Ascending aorta (tissue), 2 donors: Measurements from ENCODE around the gene PTGIS. TPM values are rescaled to one million over a fixed set of nuclear protein-coding genes. Genes with fewer than 3 reads are reported as not detected.

Experiments
- DNase-seq, 2 donors: peaks; one replicate each; pipeline ENCODE4 v3.0.0-alpha.2; 2019; ENCODE audit warnings: low spot score in 2 of 2
- H3K27ac ChIP-seq, 2 donors: fragments of 200-600 bp; sonication (generic); one replicate each; pipeline ENCODE4 v1.5.1; 2016 to 2017; ENCODE audit warnings: mild to moderate bottlenecking in 1 of 2
- H3K27me3 ChIP-seq: fragments of 200-600 bp; sonication (generic); one replicate; pipeline ENCODE4 v1.5.1; 2017
- H3K36me3 ChIP-seq, 2 donors: fragments of 200-600 bp; sonication (generic); one replicate each; pipeline ENCODE4 v1.5.1; 2016
- H3K4me1 ChIP-seq, 2 donors: fragments of 200-600 bp; sonication (generic); one replicate each; pipeline ENCODE4 v1.5.1; 2016 to 2017; ENCODE audit warnings: mild to moderate bottlenecking in 1 of 2
- H3K4me3 ChIP-seq, 2 donors: fragments of 200-600 bp; sonication (generic); one replicate each; pipeline ENCODE4 v1.5.1; 2016 to 2017; ENCODE audit warnings: mild to moderate bottlenecking in 1 of 2
- H3K9me3 ChIP-seq, 2 donors: fragments of 200-600 bp; sonication (generic); one replicate each; pipeline ENCODE4 v1.5.1; 2016
- CTCF ChIP-seq, 3 experiments: fragments of 200-600 bp in 2 of 3; fragments of 450-650 bp in 1 of 3; sonication (generic) in 2 of 3; IDR thresholded peaks; one replicate each; pipeline ENCODE4 v1.5.1; 2016 to 2019; ENCODE audit warnings: antibody characterized with exemption in 3 of 3, mild to moderate bottlenecking in 1 of 3, moderate library complexity in 1 of 3
- intact Hi-C: fragments of 100-400 bp; cut with DNase I; formaldehyde crosslinking; loops from one replicate; pipeline ENCODE4 v1.15.1; 2023
- total RNA-seq: library from RNA; depleted of rRNA; stranded (reverse); fragments of >200 nt; gene quantifications from one replicate; pipeline ENCODE4 v1.1.0, GENCODE V29; 2016

PTGIS gene
- total RNA-seq, 1 donor from 2014 or later, result 288 TPM

- Histone ChIP-seq H3K27me3 (no peaks in the 10 kb centered on the region), H3K9me3 (no peaks in the 10 kb centered on the region), H3K27ac (no peak overlapping the region), H3K4me1 (no peaks in the 10 kb centered on the region), H3K36me3 (no peaks in the 10 kb centered on the region), H3K4me3 (no peak overlapping the region)
- no peak for DNase-seq
- intact Hi-C loops, result no loop called here
- no peak for TF ChIP-seq CTCF (IDR thresholded peaks at IDR 0.05)
Observed at GRCh38 chr20:49460131-49460530, 107.8 kb downstream of the PTGIS start.

- no peak overlapping the region for H3K27ac ChIP-seq
- intact Hi-C loops, result no loop called here
- H3K9me3 ChIP-seq, result no peaks in the 10 kb centered on the region
- no peak for TF ChIP-seq CTCF (IDR thresholded peaks at IDR 0.05)
- H3K4me3 ChIP-seq, result no peak overlapping the region
- DNase-seq, result no peak
- H3K27me3 ChIP-seq, result no peaks in the 10 kb centered on the region
- H3K36me3 ChIP-seq, result no peaks in the 10 kb centered on the region
- no peaks in the 10 kb centered on the region for H3K4me1 ChIP-seq
Observed at GRCh38 chr20:49459684-49460083, 108.3 kb downstream of the PTGIS start.

- TF ChIP-seq CTCF (IDR thresholded peaks at IDR 0.05), result no peak
- Histone ChIP-seq H3K27ac (no peak overlapping the region), H3K4me3 (no peak overlapping the region), H3K9me3 (no peaks in the 10 kb centered on the region), H3K36me3 (no peaks in the 10 kb centered on the region), H3K4me1 (peaks cover 0 to under 1% of the 10 kb centered on the region in 2 donors), H3K27me3 (no peaks in the 10 kb centered on the region)
- DNase-seq, result no peak
- intact Hi-C loops, result no loop called here
Observed at GRCh38 chr20:49457444-49457843, 110.5 kb downstream of the PTGIS start.

- Histone ChIP-seq H3K4me1 (peaks cover 0 to 6% of the 10 kb centered on the region in 2 donors), H3K9me3 (no peaks in the 10 kb centered on the region), H3K27me3 (no peaks in the 10 kb centered on the region), H3K27ac (no peak overlapping the region), H3K36me3 (no peaks in the 10 kb centered on the region), H3K4me3 (no peak overlapping the region)
- TF ChIP-seq CTCF (IDR thresholded peaks at IDR 0.05), result no peak
- no peak for DNase-seq
- intact Hi-C loops, result no loop called here
Observed at GRCh38 chr20:49456646-49457045, 111.3 kb downstream of the PTGIS start.

- Histone ChIP-seq H3K4me1 (peaks cover 0 to 6% of the 10 kb centered on the region in 2 donors), H3K27ac (no peak overlapping the region), H3K27me3 (no peaks in the 10 kb centered on the region), H3K9me3 (no peaks in the 10 kb centered on the region), H3K36me3 (no peaks in the 10 kb centered on the region), H3K4me3 (no peak overlapping the region)
- no peak for TF ChIP-seq CTCF (IDR thresholded peaks at IDR 0.05)
- no peak for DNase-seq
- intact Hi-C loops, result no loop called here
Observed at GRCh38 chr20:49455691-49456090, 112.2 kb downstream of the PTGIS start.

Other genes starting within 250 kb of the PTGIS start
- gene KCNB1, start 85.5 kb downstream of the PTGIS start, total RNA-seq, result not detected
- 15.0 TPM for gene B4GALT5, start 145.7 kb upstream of the PTGIS start, total RNA-seq
- 9.7 TPM for gene SLC9A8, start 244.7 kb upstream of the PTGIS start, total RNA-seq